ENCODE measurements around the gene NEDD4L. TPM values are rescaled to one million over a fixed set of nuclear protein-coding genes. Genes with fewer than 3 reads are reported as not detected.
"Not testable (repeated sequence)": the region's sequence is repeated elsewhere in the genome, so short reads cannot be mapped to it uniquely, and the experiment has no call there.

Gene NEDD4L
- total RNA-seq, 1 donor from 2014 or later = 30.9 TPM

GRCh38 chr18:58263055-58263957, 219.3 kb downstream of the NEDD4L start:
- ATAC-seq (no peak), DNase-seq (ENCODE audit: low spot score) (no peak)
- intact Hi-C loops (cut with DNase I) = no loop called here

- DNase-seq (ENCODE audit: low spot score) = no peak
- no peak for ATAC-seq
- intact Hi-C loops (cut with DNase I) = no loop called here
These were observed 220.0 kb downstream of the NEDD4L start for GRCh38 chr18:58264075-58264474.

- DNase-seq (ENCODE audit: low spot score) (no peak), ATAC-seq (no peak)
- intact Hi-C loops (cut with DNase I) = no loop called here
These were observed 220.8 kb downstream of the NEDD4L start for GRCh38 chr18:58264840-58265239.

GRCh38 chr18:58265489-58265888, 221.5 kb downstream of the NEDD4L start:
- intact Hi-C loops (cut with DNase I); DNase-seq (ENCODE audit: low spot score); ATAC-seq: not testable (repeated sequence)

GRCh38 chr18:58266291-58266690, 222.3 kb downstream of the NEDD4L start:
- intact Hi-C loops (cut with DNase I) = no loop called here

DNA sequence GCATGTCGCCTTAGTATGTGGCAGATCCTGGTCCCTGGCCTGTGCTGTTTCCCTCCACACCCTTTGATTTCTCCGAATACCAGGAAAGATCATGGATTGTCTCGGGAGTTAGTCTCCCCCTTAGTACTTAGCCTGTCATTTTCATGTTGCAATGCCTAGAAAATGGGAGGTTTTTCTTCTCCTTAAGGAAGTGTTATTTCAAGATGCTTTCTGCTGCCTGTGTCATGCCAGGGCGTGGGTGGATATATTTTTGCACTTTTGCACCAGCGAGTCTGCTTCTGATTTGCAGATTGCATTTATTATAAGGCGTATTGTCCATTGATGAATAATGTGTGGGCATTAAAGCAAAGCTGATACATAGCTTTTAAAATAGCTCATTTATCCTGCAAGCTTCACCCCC, 223.5 kb downstream of the NEDD4L start:
- no peak for ATAC-seq
- DNase-seq (ENCODE audit: low spot score) = no peak
- intact Hi-C loops (cut with DNase I) = no loop called here

More at GRCh38 chr18:58266291-58266690, 222.3 kb downstream of the NEDD4L start:
- ATAC-seq = no peak
- DNase-seq (ENCODE audit: low spot score) = no peak

DNA sequence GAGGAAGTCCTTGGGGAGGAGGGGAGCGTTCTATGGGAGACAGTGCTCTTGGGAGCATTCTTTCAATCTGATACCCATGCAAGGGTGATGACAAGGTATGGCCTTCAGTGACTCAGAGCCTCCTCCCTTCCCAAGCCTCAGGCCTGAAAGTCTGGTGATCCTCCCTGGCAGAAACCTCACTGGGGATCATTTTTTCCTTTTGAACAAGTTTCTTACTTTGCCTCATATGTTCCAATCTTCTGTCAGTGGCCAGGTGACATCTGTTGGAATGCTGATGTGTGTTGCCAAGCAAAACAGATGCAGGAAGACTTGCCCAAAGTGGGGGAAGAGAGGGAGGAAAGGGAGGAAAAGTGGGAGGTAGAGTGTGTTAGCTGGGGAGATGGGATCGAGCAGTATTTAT, 224.8 kb downstream of the NEDD4L start:
- intact Hi-C loops (cut with DNase I) = no loop called here
- no peak for DNase-seq (ENCODE audit: low spot score)
- no peak for ATAC-seq

- DNase-seq (ENCODE audit: low spot score) (no peak), ATAC-seq (no peak)
- intact Hi-C loops (cut with DNase I) = no loop called here
These were observed 225.9 kb downstream of the NEDD4L start for GRCh38 chr18:58269931-58270330.

DNA sequence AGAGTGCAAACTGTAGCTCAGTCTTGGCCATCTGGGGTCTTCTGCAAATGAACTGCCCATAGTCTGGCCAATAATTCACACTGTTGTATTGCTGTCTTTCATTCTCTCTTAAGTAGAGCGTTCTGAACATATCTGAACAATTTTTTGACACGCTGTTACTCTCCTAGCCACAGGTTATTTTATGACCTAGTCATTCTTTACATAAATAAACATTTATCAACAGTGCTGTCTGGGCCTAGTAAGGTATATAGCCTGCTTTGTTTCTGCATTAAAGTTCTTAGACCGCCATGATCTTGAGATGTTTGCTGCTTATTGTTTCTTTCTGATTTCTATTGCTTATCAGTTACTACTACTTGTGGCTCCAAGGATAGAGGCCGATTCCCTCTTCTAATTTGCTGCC, 226.4 kb downstream of the NEDD4L start:
- ATAC-seq (no peak), DNase-seq (ENCODE audit: low spot score) (no peak)
- intact Hi-C loops (cut with DNase I) = no loop called here

DNA sequence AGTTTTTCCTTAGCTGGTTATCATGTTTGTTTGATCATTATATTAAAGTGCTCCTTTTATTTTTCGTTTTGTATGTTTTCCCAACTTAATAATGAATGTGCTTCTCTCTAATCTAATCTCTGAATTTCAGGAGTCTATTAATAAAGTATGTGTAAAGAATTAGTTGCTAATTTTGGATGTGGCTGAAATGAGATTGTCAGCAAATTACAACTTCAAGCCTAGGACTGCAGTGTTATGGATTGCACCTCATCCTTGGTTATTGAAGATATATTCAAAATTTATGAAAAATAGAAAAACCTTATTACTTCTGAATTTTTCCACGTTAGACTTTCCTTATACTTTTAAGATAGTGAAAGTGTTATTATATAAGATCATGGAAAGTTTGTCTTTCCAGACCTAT, 227.7 kb downstream of the NEDD4L start:
- DNase-seq (ENCODE audit: low spot score) = no peak
- intact Hi-C loops (cut with DNase I) = no loop called here
- ATAC-seq = no peak

GRCh38 chr18:58272209-58272608, 228.2 kb downstream of the NEDD4L start:
- ATAC-seq = no peak
- intact Hi-C loops (cut with DNase I) = no loop called here
- no peak for DNase-seq (ENCODE audit: low spot score)

- DNase-seq (ENCODE audit: low spot score) (no peak), ATAC-seq (no peak)
- intact Hi-C loops (cut with DNase I) = no loop called here
These were observed 228.9 kb downstream of the NEDD4L start for GRCh38 chr18:58272779-58273435.

DNA sequence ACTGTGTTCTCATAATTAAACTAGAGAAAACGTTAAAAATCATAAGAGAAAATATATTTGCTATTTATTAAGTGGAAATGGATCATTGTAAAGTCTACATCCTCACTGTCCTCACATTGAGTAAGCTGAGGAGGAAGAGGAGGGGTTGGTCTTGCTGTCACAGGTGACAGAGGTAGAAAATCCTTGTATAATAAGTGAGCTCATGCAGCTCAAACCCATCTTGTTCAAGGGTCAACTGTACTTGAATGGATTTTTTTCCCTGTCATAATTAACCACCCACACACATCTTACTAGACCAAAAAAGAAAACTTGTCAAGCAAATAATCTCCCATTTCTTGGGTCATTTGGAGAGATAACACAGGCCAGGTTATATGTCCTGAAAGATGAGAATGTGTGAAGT, 231.2 kb downstream of the NEDD4L start:
- ATAC-seq (no peak), DNase-seq (ENCODE audit: low spot score) (no peak)
- intact Hi-C loops (cut with DNase I) = no loop called here

- ATAC-seq (no peak), DNase-seq (ENCODE audit: low spot score) (no peak)
- intact Hi-C loops (cut with DNase I) = no loop called here
These were observed 233.0 kb downstream of the NEDD4L start for GRCh38 chr18:58276789-58277739.

GRCh38 chr18:58279504-58280175, 235.6 kb downstream of the NEDD4L start:
- intact Hi-C loops (cut with DNase I) = no loop called here
- ATAC-seq (no peak), DNase-seq (ENCODE audit: low spot score) (no peak)

- intact Hi-C loops (cut with DNase I) = no loop called here
- ATAC-seq (no peak), DNase-seq (ENCODE audit: low spot score) (no peak)
These were observed 236.2 kb downstream of the NEDD4L start for GRCh38 chr18:58280191-58280590.

- intact Hi-C loops (cut with DNase I); ATAC-seq; DNase-seq (ENCODE audit: low spot score): not testable (repeated sequence)
These were observed 238.8 kb downstream of the NEDD4L start for GRCh38 chr18:58282872-58283271.

DNA sequence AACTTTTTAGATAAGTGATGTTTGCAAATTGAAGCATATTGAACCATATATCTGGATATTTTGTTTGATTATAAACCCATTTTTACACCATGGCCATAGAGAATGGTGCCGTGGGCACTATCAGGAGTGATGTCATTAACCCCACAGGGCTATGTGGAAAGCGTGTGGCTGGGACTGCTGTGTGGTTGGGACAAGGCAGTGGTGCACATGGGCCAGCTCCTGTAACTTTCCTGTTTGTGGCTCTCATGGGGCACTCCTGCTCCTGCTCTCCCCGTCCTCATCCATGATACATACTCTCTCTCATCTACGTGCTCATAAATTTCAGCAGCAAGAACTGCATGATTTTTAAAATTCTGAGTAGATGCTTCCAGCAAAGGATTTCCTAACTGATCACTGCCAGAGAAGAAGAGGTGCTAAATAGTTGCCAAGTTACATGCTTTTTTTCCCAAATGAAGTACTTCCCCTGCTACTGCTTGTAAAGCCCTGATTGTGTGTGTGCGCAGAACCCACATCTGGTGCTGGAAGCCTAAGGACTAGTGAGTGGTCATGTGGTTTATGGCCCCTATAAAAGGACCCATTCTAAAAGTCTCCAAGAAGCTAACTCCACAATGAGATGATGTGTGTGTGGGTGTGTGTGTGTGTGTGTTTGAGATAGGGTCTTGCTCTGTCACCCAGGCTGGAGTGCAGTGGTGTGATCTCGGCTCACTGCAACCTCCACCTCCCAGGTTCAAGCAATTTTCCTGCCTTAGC, 240.8 kb downstream of the NEDD4L start:
- no peak for DNase-seq (ENCODE audit: low spot score)
- intact Hi-C loops (cut with DNase I) = no loop called here
- peak; percentile 29 for ATAC-seq
